KBM-7 (cell line): ENCODE measurements around the gene ACP5.
"Not testable (repeated sequence)": the region's sequence is repeated elsewhere in the genome, so short reads cannot be mapped to it uniquely, and the experiment has no call there.

Experiments used
- DNase-seq: peaks from one replicate; pipeline ENCODE4 v3.0.0-alpha.2; 2015
- in situ Hi-C: fragments of 300-500 bp; cut with MboI; formaldehyde crosslinking; loops from 2 replicates; pipeline ENCODE4 v1.14.3; 2020; ENCODE audit warnings: low sequenced_read_pairs, low pct_unique_long_range_greater_than_20kb, mixed read lengths

ACP5 gene

DNA sequence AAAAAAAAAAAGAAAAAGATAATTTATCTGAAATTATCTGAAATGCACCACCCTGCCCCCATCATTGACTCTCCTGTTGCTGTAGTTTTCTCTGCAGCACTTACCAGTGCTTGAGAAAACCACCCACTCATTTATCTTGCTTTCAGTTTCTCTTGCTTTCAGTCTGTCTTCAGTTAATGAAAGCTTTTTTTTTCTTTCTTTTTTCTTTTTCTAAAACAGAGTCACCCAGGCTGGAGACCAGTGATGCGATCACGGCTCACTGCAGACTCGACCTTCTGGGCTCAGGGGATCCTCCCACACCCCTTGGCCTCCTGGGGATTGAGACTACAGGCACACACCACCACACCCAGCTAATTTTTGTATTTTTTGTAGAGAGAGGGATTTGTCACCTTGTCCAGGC is 4.3 kb upstream of the ACP5 start:
- no peak for DNase-seq
- in situ Hi-C loops: no loop called here

DNA sequence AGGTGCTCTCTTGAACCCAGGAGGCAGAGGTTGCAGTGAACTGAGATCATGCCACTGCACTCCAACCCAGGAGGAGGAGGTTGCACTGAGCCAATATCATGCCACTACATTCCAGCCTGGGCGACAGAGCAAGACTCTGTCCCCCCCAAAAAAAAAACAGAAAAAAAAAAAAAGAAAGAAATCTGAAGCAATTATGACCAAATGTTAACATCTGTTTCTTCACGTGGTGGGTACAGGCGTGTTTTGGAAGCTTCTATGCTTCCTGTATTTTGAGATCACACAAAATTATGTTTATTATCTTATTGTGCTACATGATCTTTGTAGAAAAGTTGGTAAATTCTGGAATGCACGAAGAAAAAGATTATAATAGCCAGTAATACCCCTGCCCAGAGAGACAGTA is 2.7 kb upstream of the ACP5 start:
- in situ Hi-C loops: no loop called here

DNA sequence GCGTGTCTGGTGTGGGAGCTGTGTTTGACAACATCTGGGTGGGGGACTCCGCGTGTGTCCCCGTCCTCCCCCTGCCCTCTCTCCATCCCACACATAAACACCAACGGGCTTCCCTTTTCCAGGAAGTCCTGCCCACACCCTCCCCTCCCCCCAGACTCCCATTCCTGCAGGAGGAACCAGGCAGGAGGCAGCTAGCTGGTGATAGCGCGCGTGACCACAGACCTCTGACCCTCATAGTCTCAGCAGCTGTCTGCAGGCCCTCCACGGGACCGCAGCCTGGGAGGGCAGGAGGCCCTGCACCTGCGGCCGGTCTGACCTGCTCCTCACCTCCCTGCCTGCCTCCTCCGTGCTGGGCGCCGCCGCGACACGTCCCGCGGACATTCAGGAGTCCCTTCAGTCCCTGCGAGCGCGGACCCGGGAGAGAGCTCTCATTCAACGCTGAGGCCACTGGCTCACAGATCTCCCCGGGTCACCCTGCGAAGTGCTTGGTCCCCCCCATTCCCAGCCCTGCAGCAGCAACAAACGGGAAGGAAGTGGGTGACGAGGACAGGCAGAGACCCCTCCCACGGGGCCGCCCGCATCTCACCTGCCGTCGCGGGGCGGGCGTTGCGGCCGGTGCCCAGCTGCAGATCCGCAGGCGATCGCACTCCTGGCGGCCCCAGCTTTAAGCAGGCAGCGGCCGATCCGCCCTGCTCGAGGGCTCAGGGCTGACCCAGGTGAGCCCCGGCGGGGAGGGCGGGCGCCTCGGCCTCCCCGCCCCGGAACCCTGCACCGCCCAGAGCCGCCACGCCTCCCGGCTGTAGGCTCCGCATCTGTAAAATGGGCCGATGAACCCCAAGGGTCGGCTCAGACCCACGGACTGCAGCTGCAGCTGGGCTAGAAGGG is 1.1 kb upstream of the ACP5 start:
- in situ Hi-C loops: no loop called here

More for the DNA sequence above, 2.7 kb upstream of the ACP5 start:
- no peak for DNase-seq

DNA sequence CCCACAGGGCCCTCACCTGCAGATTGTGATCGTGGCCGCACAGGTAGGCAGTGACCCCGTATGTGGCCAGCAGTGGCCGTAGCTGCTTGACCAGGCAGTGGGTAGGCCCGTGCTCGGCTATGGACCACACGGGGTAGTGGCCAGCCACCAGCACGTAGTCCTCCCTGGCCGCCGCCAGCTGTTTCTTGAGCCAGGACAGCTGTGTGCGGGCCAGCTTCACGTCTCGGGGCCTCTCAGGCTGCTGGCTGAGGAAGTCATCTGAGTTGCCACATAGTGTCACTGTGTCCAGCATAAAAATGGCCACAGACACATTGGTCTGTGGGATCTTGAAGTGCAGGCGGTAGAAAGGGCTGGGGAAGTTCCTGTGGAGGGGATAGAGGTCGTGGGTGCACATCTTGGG is 1.2 kb downstream of the ACP5 start:
- DNase-seq: no peak
- in situ Hi-C loops: no loop called here

More for the DNA sequence above, 1.1 kb upstream of the ACP5 start:
- no peak for DNase-seq

DNA sequence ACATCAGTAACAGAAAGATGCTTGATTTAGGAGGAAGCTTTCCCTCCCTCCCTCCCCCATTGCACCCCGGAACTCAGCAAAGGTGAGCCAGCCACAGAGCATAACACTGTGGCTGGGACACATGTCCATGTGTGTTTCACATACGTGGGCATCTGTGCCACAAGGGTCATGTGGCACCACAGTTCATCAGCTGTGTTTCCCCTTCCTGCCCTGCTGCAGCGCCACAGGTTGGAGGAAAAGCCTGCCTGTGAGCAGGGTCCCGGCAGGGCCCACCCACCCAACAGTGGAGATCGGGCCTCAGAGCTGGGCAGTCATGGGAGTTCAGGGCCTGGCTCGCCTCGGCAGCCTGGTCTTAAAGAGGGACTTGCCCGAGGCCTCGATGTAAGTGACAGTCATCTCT is 2.8 kb downstream of the ACP5 start:
- no peak for DNase-seq
- in situ Hi-C loops: no loop called here

DNA sequence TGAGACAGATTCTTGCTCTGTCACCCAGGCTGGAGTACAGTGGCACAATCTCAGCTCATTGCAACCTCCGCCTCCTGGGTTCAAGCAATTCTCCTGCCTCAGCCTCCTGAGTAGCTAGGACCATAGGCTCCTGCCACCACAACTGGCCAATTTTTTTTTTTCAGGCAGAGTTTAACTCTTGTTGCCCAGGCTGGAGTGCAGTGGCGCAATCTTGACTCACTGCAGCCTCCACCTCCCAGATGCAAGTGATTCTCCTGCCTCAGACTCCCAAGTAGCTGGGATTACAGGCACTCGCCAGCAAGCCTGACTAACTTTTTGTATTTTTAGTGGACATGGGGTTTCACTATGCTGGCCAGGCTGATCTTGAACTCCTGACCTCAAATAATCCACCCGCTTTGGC is 3.7 kb downstream of the ACP5 start:
- DNase-seq, in situ Hi-C loops: not testable (repeated sequence)

DNA sequence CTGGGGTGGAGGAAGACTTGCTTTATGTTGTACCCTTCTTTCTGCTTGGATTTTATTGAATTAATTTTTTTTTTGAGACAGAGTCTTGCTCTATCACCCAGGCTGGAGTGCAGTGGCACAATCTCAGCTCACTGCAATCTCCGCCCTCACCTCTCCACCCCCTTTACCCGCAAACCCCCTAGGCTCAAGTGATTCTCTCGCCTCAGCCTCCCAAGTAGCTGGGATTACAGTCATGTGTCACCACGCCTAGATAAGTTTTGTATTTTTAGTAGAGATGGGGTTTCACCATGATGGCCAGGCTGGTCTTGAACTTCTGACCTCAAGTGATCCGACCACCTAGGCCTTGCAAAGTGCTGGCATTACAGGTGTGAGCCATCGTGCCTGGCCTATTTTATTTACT is 4.1 kb downstream of the ACP5 start:
- in situ Hi-C loops, DNase-seq: not testable (repeated sequence)

DNA sequence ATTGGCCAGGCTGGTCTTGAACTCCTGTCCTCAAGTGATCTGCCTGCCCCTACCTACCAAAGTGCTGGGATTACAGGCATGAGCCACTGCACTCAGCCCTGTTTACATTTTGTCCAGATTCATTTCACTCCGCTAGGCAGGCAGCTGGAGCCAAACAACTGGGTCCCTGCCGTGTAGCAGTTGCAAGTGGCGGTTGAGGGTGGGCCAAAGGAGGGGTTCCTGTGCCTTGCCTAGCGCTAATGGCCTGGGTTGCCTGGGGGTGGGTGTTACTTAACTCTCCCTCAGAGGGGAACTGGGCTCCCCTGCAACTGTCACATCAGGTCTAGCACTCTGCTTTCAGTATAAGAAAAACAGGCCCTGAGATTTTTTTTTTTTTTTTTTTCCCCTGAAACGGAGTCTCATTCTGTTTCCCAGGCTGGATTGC is 7.4 kb downstream of the ACP5 start:
- peak; percentile 68 for DNase-seq

DNA sequence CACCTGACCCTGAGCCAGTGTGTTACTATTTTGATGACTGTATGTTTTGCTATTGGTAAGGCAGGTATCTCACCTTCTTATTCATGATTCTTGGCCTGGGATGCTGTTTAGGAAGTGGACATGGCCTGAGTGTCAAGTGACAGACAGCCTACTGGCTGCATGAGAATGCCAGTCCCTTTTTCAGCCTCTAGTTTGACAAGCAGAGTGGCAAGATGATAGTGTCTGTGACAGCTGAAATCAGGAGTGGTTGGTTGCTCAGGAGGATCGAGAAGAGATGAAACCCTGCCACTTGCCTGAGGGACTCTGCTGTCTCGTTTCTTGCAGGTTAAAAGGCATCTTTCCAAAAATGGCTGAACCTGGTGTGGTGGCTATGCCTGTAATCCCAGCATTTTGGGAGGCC is 11.3 kb downstream of the ACP5 start:
- in situ Hi-C loops: no loop called here
- DNase-seq: no peak

More for the DNA sequence above, 7.4 kb downstream of the ACP5 start:
- in situ Hi-C loops: no loop called here

DNA sequence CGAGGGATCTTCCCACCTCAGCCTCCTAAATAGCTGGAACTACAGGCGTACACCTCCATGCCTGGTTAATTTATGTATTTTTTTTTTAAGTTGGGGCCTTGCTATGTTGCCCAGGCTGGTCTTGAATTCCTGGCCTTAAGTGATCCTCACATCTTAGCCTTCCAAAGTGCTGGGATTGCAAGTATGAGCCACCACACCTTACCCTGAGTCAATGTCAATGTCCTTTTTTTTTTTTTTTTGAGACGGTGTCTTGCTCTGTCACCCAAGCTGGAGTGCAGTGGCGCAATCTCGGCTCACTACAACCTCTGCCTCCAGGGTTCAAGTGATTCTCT is 11.8 kb downstream of the ACP5 start:
- in situ Hi-C loops, DNase-seq: not testable (repeated sequence)

DNA sequence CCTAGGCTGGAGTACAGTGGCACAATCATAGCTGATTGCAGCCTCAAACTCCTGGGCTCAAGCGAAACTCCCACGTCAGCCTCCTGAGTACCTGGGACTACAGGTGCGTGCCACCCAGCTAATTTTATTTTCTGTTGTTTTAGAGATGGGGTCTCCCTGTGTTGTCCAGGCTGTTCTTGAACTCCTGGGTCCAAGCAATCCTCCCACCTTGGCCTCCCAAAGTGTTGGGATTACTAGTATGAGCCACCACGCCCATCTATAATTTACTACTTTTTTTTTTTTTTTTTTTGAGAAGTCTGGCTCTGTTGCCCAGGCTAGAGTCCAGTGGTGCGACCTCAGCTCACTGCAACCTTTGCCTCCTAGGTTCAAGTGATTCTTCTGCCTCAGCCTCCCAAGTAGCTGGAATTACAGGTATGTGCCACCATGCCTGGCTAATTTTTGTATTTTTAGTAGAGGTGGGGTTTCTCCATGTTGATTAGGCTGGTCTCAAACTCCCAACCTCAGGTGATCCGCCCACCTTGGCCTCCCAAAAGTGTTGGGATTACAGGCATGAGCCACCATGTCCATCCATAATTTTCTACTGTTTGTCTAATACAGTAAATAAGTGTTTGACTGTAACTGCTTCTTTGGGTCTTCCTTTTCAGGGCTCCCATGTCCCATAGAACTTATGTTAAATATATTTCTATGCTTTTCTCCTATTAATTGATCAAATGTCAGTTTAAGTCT is 13.2 kb downstream of the ACP5 start:
- in situ Hi-C loops: not testable (repeated sequence)

DNA sequence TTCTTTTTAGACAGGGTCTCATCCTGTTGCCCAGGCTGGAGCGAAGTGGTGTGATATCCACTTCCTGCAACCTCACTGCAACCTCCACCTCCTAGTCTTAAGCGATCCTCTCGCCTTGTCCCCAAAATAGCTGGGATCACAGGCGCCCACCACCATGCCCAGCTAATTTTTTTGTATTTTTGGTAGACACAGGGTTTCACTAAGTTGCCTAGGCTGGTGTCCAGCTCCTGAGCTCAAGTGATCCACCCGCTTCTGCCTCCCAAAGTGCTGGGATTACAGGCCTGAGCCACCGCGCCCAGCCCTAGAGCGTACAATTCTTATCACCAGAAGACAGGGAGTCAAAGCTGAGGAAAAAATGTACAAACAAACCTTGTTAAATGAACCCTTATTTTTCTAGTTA is 13.9 kb downstream of the ACP5 start:
- DNase-seq: no peak

More for the DNA sequence above, 13.2 kb downstream of the ACP5 start:
- DNase-seq: not testable (repeated sequence)

DNA sequence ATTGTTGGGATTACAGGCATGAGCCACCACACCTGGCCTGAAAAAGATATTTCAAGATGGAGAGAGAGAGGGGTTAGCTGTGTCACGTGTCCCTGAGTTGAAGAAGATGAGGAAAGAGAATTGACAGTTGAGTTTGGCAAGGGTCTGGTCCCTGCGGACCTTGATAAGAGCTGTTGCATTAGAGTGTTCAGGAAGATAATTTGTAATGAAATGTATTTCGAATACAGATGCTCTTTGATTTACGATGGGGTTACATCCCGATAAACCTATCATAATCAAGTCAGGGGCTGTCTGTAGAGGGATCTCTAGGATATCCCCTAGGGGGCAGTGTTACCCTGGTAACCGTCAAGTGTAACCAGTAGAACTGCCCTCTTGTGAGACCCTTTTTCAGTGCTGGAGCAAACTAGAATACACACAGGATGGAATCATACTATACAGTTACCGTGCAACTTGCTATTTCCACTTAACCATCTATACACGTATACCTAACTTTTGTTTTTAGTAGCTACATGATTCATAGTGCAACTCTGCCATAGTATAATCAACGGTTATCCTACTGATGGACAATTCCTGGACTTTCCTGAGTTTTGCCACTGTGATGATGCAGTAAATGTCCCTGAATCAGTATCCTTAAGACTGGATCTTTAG is 16.9 kb downstream of the ACP5 start:
- peak; percentile 77 for DNase-seq
- in situ Hi-C loops: no loop called here

More for the DNA sequence above, 13.9 kb downstream of the ACP5 start:
- in situ Hi-C loops: no loop called here

DNA sequence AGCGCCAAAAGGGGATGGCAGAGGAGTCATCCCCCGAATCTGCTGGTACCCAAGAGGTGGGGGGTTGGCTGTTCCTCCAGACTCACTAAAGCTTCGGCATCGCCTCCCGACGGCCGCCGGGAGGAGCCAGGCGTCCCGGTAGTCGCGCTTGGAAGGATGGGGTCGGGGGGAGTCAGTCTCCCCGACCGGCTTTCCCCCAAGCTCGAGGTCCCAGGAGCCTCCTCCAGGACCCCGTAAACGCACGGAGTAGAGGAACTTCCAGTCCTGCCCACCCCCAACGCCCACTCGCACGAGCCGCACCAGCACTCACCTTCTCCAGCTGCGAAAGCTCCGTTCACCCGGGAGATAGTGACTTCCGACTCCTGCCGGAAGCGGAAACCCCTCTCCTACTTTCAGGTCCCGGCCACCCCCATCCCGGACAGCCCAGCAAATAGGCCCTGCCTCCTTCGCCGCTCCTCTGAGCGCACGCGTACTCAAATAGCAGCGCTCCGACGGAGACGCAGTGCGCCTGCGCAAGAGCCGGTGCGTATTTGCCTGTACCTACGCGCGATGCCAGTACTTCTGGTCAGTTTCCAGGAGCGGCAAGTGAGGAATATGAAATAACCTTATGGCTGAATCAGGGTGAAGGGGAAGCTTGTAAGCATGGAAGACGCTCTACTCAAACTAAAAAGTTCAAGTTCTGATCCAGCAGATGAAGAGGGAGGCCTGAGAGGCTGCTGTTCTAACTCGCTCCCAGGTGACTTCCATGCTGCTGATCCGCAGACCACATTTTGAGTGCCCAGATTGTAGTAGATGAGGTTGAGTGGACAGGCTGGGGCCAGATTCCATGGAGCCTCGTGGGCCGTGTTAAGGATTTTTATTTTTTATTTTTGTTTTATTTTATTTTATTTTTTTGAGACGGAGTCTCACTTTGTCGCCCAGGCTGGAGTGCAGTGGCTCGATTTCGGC is 18.3 kb downstream of the ACP5 start, which contains the start of gene ELOF1:
Gene ELOF1, minus strand, starts transcription at position 350 of the 948 bp plus-strand sequence. CDS start 4,883 bp downstream, outside the sequence.
- peak; percentile 97 for DNase-seq
- in situ Hi-C loops: no loop called here

DNA sequence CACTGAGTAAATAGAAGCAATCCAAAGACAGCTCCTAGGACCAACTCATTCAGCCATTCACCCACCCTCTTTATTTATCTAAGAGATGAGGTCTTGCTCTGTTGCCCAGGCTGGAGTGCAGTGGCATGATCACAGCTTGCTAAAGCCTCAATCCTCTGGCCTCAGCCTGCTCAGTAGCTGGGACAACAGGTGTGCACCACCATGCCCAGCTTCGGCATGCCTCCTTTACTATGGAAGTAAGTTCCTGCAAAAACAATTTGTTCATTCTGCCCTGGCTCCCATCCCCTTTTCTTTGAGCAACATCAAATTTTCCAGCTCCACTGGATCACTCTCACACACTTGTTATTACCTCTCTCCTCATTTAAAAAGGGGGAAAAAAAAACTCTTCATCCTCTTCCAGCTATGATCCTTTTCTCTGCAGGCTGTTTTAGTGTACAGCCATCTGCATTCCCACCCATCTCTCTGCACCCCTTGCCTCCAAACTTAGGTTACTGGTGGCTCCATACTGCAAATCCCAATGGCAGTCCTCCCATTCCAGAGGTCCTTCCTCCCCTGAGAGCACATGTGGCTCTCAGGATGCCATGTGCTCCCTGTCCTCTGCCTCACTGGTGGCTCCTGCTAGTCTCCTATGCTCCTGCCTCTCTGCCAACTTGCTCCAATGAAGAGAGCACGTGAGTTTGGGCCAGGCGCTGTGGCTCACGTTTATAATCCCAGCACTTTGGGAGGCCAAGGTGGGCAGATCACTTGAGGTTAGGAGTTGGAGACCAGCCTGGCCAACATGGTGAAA is 20.6 kb downstream of the ACP5 start:
- in situ Hi-C loops: no loop called here
- DNase-seq: no peak

DNA sequence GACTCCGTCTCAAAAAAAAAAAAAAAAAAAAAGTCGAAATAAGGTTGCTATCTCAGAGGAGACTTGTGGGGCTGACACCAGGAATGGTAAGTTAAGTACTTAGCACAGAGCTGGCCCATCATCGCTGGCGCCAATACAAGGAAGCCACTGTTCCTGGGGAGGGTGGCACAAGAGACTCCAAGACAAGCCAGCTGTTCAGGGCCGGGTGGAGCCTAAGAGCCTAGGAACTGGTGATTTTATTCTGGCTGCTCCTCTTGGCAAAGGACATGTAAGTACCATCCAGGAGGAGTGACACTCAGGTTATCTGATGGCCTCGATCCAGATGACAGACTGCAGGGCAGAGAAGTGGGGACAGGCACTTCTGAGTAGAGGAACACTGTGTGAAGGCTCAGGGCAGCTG is 22.2 kb downstream of the ACP5 start:
- no peak for DNase-seq
- in situ Hi-C loops: no loop called here

DNA sequence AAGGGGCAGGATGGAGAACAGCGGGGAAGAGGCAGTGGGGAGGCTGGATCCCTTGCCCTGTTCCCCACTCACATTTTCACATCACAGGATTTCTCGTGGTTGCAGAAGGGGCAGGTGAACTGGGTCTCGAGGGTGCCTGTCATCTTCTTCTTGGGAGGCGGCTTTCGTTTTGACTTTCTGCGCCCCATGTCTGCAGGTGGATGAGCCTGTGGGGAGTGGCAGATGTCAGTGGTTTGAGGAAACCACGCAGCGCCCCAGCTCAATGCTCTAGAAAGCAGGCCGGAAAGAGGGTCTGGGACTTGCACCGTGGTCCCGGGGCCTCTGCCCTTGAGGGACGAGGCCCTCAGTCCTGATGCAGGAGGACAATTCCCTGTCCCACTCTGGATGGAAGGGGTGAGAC is 23.3 kb downstream of the ACP5 start:
- no peak for DNase-seq
- in situ Hi-C loops: no loop called here
